Skeletal muscle satellite cell (primary cell): ENCODE data around the gene C12orf60.

Source experiments
- H3K27me3 ChIP-seq: 2 replicates; pipeline ENCODE4 v1.7.0; 2013; ENCODE audit warnings: low read length; ENCODE audit not compliant: control insufficient read depth, insufficient read depth
- H3K36me3 ChIP-seq: 2 replicates; pipeline ENCODE4 v1.7.0; 2013; ENCODE audit warnings: mild to moderate bottlenecking, control low read depth, low read length; ENCODE audit not compliant: insufficient read depth
- H3K4me1 ChIP-seq: 2 replicates; pipeline ENCODE4 v1.7.0; 2013; ENCODE audit warnings: low read length; ENCODE audit not compliant: control insufficient read depth, insufficient read depth
- H3K4me2 ChIP-seq: 2 replicates; pipeline ENCODE4 v1.7.0; 2013; ENCODE audit warnings: mild to moderate bottlenecking, low read length
- H3K4me3 ChIP-seq: 2 replicates; pipeline ENCODE4 v1.7.0; 2013; ENCODE audit warnings: low read length
- H3K9ac ChIP-seq: 2 replicates; pipeline ENCODE4 v1.7.0; 2013; ENCODE audit warnings: mild to moderate bottlenecking, low read depth, low read length, moderate library complexity
- H3K9me3 ChIP-seq: replicated peaks from 2 replicates; pipeline ENCODE4 v1.7.0; 2013; ENCODE audit warnings: mild to moderate bottlenecking, control low read depth, low read length

C12orf60 gene

DNA sequence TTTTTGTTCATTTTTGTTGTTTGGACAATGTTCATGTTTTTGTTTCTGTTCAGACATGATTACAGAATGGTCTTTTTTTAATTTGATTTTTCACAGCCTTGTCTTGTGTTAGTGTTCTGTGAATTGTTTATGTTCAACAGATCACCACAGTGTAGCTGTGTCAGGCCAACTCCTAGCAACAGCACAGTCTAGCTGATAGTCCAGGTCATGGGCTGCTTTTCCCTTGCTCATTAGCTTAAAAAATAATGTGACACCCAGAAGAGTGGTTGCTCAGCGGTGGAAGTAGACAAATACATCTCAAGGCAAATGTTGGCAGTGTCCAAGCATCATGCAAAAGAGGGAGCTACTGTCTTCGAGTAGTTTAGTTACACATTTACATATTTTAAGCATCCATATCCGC is 22.6 kb upstream of the C12orf60 start:
- H3K9ac ChIP-seq = no peak overlapping the region
- H3K4me2 ChIP-seq = peak overlapping the region; percentile 14
- H3K27me3 ChIP-seq = no peaks in the 10 kb centered on the region
- peaks cover 17% of the 10 kb centered on the region for H3K4me1 ChIP-seq
- H3K36me3 ChIP-seq = peaks cover 4% of the 10 kb centered on the region
- H3K9me3 ChIP-seq = no peaks in the 10 kb centered on the region
- no peak overlapping the region for H3K4me3 ChIP-seq

DNA sequence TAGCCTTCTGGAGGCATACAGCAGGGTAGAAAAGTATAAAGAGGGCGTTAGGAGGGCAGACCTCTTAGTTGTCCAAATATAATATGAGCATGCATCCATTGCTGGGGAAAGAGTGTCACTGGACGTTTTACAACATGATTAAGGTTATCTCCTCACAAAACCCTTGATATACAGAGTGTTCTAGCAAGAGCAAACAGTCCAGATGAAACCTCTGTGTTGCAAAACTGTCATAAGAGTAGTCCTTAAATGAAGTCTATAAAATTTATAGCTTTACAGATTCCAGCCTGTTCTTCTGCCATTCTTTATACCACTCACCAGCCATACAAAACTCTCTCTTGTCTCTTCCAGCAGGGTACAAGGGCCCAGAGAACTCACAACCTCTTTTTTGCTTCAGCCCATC is 21.9 kb upstream of the C12orf60 start:
- Histone ChIP-seq H3K4me2 (no peak overlapping the region), H3K4me3 (no peak overlapping the region), H3K9ac (no peak overlapping the region), H3K27me3 (no peaks in the 10 kb centered on the region), H3K9me3 (no peaks in the 10 kb centered on the region), H3K4me1 (peaks cover 11% of the 10 kb centered on the region), H3K36me3 (peaks cover 10% of the 10 kb centered on the region)

DNA sequence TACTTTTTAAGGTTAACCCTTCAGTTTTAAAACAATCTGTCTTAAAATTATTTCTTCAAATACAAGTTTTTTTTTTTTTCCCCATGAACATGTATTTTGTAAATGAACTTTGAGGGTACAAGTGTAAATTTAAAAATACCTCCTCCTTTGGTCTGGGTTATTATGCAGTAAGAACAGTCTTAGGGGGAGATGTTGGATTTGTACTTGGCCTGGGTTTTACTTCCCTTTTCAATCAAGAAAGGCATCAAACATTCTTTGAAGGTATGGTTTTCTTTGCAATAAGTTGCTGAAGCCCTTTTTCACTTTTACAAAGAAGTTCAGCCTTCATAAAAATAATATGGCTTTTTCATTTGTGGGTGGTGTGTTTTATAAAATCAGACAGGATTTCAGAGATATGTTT is 20.7 kb upstream of the C12orf60 start:
- Histone ChIP-seq H3K4me2 (no peak overlapping the region), H3K27me3 (no peaks in the 10 kb centered on the region), H3K9me3 (no peaks in the 10 kb centered on the region), H3K4me3 (no peak overlapping the region), H3K9ac (no peak overlapping the region), H3K36me3 (peaks cover 21% of the 10 kb centered on the region), H3K4me1 (no peaks in the 10 kb centered on the region)

DNA sequence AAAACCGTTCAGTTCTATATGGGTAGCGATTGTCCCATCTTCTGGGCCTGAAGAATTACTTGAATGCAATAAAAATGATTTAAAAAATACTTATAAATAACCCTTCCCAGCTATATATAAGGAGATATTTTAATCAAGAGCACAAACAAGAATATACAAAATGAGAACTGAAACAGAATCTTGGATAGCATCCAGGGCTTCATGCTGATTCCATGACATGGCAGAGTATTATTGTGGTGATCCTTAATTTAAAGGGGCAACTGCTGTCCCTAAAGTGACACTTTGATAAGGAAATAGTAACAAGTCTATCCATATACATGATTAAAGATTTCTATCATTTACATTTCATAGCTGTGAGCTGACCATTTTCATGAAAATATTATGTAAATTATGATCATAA is 19.0 kb upstream of the C12orf60 start:
- no peak overlapping the region for H3K4me3 ChIP-seq
- H3K9ac ChIP-seq = no peak overlapping the region
- no peaks in the 10 kb centered on the region for H3K4me1 ChIP-seq
- no peak overlapping the region for H3K4me2 ChIP-seq
- no peaks in the 10 kb centered on the region for H3K9me3 ChIP-seq
- no peaks in the 10 kb centered on the region for H3K27me3 ChIP-seq
- peaks cover 36% of the 10 kb centered on the region for H3K36me3 ChIP-seq

DNA sequence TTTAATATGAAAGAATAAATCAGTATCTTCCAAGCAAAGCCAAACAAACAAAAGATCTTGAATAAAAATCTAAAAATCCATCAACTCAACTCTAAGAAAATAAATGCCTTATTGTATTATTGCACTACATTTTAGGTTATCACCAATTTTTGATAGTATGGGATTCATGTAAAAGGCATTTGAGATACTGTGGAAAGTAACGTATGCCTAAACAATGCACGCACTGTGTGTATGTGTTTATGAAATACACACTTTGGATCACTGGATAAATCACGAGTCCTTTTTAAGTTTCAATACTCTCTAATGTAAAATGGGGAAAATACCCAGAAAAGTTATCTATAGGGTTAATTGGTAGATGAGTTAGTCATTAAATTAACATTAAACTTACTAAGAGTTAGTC is 17.9 kb upstream of the C12orf60 start:
- H3K4me2 ChIP-seq = no peak overlapping the region
- H3K9ac ChIP-seq = no peak overlapping the region
- no peak overlapping the region for H3K4me3 ChIP-seq
- H3K4me1 ChIP-seq = no peaks in the 10 kb centered on the region
- peaks cover 47% of the 10 kb centered on the region for H3K36me3 ChIP-seq
- H3K9me3 ChIP-seq = no peaks in the 10 kb centered on the region
- H3K27me3 ChIP-seq = no peaks in the 10 kb centered on the region

DNA sequence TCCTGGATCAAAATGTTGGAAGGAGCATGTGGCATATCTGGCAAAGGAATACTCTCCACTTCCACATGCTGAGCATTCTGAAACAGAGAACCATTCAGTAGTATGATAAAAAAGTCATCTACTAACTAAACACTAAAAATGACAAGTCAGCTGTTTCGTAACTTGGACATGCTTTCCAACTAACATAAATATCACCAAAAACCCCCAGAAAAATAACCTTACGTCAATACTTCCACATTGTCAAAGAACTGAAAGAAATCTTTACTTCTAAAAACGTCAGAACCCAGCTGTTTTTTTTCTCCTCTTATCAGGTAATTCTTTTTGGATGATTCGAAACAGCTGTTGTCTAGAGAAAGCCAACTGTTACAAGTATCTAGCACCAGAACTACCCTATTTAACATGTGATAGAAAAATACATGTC is 8.4 kb upstream of the C12orf60 start:
- H3K4me3 ChIP-seq = no peak overlapping the region
- no peaks in the 10 kb centered on the region for H3K4me1 ChIP-seq
- no peak overlapping the region for H3K4me2 ChIP-seq
- H3K27me3 ChIP-seq = no peaks in the 10 kb centered on the region
- H3K36me3 ChIP-seq = peaks cover 77% of the 10 kb centered on the region
- H3K9ac ChIP-seq = no peak overlapping the region
- H3K9me3 ChIP-seq = no peaks in the 10 kb centered on the region

DNA sequence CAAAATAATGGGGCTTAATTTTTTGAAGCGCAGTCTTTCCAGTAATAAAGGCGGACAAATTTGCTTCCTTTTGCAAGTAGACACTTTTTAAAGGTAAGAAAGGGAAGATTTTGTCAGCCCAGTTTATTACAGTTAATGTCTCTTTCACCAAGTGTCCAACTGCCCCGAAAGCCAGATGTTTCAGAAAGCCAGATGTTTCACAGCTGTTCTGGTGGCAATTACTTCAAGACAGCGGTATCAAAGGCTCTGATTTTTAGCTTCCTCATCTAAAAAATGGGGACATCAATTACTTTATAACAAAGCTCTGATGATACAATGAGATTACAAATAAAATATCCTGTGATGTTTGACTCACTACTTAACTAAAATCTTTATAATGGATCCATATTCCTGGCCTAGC is 1.2 kb upstream of the C12orf60 start:
- peak overlapping the region; percentile 85 for H3K4me3 ChIP-seq
- no peaks in the 10 kb centered on the region for H3K27me3 ChIP-seq
- peaks cover 24% of the 10 kb centered on the region for H3K36me3 ChIP-seq
- no peaks in the 10 kb centered on the region for H3K9me3 ChIP-seq
- H3K4me1 ChIP-seq = peaks cover 16% of the 10 kb centered on the region
- peak overlapping the region; percentile 86 for H3K4me2 ChIP-seq
- peak overlapping the region; percentile 97 for H3K9ac ChIP-seq

DNA sequence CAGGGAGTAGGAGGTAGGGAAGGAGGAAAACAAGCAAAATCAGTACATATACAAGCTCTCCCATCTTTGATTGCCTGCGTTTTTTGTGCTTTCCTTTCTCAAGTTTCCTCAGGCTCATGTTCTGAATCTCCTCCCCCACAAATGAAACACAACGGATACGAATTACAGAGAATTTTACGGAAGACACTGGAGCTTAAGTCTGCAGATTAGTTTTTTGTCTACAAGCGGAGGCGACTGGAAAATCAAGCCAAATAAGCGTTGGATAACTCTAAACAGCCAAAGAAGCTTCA is 804 bp upstream of the C12orf60 start:
- Histone ChIP-seq H3K9me3 (no peaks in the 10 kb centered on the region), H3K4me3 (peak overlapping the region; percentile 85), H3K36me3 (peaks cover 20% of the 10 kb centered on the region), H3K9ac (peak overlapping the region; percentile 97), H3K4me2 (peak overlapping the region; percentile 86), H3K4me1 (peaks cover 16% of the 10 kb centered on the region), H3K27me3 (no peaks in the 10 kb centered on the region)

DNA sequence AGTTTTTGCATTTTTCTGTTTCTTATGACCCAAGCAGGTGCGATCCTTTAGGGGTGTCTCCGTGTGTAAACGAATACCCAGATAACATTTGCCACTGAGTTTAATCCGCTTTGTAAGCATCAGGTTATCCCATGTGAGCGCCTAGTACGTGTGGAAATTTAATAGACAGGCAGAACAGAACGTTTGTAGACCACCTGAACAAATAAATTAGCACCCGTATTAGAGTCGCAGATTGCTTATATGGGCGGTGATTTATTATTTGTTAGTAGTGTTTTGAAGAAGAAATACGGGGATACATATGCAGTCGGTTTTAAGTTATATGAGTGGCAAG is 325 bp downstream of the C12orf60 start:
- Histone ChIP-seq H3K9me3 (no peaks in the 10 kb centered on the region), H3K4me1 (peaks cover 16% of the 10 kb centered on the region), H3K9ac (peak overlapping the region; percentile 97), H3K27me3 (no peaks in the 10 kb centered on the region), H3K4me3 (peak overlapping the region; percentile 85), H3K36me3 (peaks cover 10% of the 10 kb centered on the region), H3K4me2 (peak overlapping the region; percentile 81)

DNA sequence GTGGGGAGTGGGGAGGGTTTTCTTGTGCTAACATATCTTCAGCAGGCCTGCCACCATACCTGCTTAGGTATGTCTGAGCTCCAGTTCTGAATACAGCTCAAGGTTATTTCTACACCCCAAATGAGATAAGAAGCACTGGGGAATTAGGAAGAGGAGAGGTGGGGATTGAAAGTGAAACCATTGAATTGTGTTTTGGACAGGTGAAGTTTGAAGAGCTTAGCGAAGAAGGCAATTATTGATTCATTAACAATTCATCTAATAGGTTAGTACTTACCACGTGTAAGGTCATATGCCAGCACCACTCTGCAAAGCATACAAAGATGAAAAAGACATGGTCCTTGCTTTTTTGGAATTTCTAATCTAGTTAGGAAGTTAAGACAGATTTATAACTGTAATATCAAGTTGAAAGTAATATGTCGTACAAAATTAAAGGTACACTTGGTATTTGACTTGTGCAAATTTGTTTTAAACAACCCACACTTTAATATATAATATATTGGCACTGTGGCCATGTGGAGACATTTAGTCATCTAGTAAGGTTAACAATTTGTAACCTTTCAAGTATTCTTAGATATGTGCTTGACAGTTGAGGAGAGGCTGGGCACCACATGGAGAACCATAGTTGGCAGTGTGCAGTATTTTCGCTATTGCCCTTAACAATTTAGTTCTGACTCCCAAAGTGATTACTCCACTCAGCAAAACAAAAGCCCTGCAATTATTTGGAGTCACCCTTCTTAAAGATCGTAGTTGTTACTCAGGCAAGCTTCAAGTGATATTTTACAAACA is 6.9 kb downstream of the C12orf60 start:
- Histone ChIP-seq H3K9me3 (no peaks in the 10 kb centered on the region), H3K4me2 (no peak overlapping the region), H3K36me3 (no peaks in the 10 kb centered on the region), H3K4me3 (no peak overlapping the region), H3K4me1 (no peaks in the 10 kb centered on the region), H3K27me3 (no peaks in the 10 kb centered on the region), H3K9ac (no peak overlapping the region)

DNA sequence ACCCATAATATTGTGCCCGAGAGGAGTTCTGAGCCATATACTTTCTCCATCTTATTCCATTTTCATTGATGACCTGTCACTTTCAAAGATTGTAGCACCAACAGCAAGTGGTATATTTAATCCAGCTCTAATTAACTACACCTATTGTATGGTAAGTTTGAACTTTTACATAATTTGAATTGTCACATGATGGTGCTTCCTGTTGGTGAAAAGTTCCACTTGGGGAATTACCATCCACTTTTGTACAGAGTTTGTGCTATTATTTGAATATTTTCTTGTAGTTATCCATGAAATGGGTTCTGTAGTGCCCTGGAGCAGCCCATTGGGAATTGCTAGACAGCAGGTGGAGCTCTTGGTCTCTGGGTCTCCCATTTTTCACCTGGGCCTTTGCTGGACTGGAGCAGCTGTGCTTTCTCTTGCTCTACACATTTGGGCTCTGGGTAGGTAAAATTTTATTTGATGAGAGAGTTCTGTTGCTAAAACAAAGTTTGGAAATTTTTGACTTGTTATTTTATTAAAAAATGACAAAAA is 7.5 kb downstream of the C12orf60 start:
- no peaks in the 10 kb centered on the region for H3K36me3 ChIP-seq
- H3K9ac ChIP-seq = no peak overlapping the region
- no peaks in the 10 kb centered on the region for H3K27me3 ChIP-seq
- H3K9me3 ChIP-seq = no peaks in the 10 kb centered on the region
- no peak overlapping the region for H3K4me3 ChIP-seq
- H3K4me1 ChIP-seq = no peaks in the 10 kb centered on the region
- no peak overlapping the region for H3K4me2 ChIP-seq

DNA sequence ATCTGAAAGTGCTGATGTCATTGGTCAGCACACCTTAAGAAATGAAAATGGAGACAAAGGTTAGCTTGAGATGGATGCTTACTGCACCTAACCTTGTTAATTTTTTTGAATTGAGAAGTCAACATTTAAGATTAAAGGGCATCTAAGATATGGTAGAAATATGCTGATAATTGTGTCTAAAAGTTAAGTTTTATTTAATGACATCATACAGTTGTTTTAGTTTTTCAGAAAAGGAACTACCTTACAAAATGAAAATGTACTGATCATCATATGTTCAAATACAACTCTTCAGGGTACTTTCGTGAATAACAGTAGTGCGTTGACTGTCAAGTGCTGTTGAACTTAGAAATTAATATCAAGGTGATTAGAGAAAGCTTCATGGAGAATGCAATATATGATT is 8.0 kb downstream of the C12orf60 start:
- Histone ChIP-seq H3K4me2 (no peak overlapping the region), H3K4me3 (no peak overlapping the region), H3K9ac (no peak overlapping the region), H3K36me3 (no peaks in the 10 kb centered on the region), H3K27me3 (no peaks in the 10 kb centered on the region), H3K9me3 (no peaks in the 10 kb centered on the region), H3K4me1 (no peaks in the 10 kb centered on the region)
